GM19372 (cell line): ENCODE data around the gene ST6GALNAC3.
A peak's percentile ranks its signal among the peaks of the same experiment; 100 is the strongest.

ENCODE experiments used
- ATAC-seq: cut with Tn5 transposase; IDR thresholded peaks from one replicate; pipeline ENCODE4 v1.9.1; 2021; ENCODE audit warnings: mild to moderate bottlenecking, low read depth, moderate library complexity; ENCODE audit not compliant: unreplicated experiment

ST6GALNAC3 gene

DNA sequence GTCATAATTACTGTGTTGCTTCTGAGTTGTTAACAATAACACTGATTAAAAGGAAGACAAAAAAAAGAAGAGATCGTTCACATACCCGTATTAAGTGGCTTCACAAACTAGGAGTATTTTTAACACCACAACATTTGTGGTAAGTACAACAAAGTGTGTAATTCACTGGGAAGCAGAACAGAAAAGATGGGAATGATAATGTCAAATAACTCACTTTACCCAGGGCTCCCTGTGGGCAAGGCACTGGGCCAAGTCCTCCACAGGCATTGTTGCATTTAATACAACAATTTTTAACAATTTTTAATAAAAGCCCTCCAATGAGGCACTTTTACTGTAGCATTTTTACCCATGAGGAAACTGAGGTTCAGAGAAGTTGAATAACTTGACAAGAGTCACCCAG is 407.7 kb downstream of the ST6GALNAC3 start:
- no peak for ATAC-seq

DNA sequence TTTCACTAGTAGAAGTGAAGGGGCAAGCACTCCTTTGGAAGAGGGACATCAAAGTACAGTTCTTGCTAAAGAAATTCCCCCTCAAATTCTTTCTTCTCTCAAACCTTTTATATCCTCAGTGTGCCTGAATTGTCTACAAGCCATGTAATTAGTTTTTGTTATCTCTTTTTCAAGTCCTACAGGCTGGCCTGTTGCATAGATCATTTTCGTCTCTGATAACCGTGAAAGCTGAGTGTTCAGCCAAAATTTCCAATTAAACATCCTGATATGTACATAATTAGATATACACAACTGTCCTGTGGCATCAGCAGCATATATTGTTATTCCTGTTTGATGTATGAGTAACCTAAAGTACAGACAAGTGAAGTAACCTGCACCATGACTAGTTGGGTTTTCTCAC is 417.2 kb downstream of the ST6GALNAC3 start:
- no peak for ATAC-seq

DNA sequence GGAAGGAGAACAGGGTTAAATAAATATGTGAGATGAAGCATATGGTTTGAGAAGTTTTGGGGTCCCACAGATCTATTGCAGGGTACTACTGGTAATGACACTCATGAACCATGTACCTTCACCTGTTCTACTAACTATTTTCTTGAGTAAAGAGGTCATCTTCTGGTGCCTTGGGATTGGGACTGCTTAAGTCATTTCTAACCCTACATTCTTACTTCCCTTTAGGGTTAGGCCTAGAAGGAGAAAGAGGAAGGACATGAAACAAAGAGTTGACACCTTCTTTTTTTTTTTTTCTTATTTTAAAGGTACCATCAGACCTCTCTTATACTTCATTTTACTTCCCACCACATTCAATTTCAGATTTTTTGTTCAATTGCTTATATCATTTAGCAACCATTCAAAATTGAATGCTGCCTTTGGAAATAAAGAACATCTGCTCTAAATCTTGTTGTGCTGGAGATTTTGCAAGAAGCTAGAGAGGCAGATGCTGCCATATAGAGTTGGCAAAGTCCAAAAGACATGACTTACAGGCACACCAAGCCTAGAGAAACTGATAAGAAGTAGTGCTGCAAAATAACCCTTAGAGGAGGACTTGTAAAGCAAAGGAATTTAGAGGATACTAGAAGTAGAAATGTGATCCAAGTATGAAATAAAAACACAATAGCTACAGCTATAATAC is 418.3 kb downstream of the ST6GALNAC3 start:
- ATAC-seq: no peak

DNA sequence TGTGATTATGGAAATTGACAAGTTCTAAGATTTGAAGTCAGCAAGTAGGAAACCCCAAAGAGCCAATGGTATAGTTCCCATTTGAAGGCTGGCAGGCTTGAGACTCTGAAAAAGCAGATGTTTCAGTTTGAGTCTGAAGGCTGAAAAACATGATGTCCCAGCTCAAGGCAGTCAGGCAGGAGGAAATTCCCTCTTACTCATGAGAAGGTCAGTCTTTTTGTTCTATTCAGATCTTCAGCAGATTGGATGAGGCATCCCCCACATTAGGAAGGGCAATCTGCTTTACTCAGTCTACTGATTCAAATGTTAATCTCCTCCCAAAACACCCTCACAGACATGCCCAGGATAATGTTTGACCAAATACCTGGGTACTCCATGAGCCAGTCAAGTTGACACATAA is 420.3 kb downstream of the ST6GALNAC3 start:
- peak; percentile 79 for ATAC-seq

DNA sequence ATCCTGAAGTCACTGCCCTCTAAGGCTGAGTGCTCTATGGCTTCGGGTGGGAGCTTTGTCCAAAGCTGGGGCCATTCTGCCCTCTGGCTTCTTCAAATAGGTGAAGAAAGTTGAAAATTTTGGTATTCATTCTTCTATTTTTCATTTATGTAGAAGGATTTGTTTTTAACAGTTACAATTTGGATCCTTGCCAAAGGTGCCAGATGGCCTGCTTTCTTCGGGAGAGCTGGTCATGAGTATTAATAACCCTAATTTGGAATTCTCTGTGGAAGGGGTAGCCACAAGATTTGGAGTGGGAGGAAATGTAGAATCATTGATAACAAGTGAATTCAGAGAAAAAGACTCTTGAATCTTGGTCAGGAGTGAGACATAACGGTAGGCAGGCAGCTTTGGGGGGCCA is 422.3 kb downstream of the ST6GALNAC3 start:
- ATAC-seq: no peak

DNA sequence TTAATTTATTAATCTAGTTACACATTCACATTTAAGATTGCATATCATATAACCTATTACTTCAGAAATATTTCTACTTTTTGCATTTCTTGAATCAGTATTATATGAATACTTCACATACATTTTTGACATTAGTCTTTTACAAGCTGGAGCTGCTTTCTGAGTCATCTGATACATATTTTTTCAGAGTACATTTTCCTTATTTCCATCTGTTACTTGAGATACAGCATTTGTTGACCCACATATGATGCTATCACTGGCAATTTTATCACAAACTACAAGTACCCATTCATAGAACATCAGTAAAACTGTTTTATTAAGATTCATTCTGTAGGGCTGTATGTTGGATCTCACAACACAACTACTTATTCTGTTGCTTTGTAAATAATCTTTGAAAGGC is 425.6 kb downstream of the ST6GALNAC3 start:
- ATAC-seq: no peak

DNA sequence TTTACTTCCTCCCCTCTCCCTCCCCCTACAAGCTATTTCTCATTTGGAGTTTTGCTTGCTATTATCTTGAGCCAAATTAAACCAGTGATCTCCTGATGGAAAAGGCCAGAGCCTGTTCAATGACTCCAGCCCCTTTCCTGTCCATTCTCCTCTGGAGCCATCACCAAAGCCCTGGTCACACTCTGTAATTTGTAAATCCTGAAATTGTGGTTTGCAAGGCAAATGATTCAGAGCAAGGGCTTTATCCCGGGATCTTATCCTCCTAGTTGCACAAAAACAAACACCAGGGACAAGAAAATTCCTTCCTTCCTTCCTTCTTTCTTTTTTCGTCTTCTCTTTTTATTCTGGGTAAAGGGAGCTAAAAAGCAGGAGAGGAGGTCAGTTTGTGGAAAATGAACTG is 426.6 kb downstream of the ST6GALNAC3 start:
- ATAC-seq: no peak

DNA sequence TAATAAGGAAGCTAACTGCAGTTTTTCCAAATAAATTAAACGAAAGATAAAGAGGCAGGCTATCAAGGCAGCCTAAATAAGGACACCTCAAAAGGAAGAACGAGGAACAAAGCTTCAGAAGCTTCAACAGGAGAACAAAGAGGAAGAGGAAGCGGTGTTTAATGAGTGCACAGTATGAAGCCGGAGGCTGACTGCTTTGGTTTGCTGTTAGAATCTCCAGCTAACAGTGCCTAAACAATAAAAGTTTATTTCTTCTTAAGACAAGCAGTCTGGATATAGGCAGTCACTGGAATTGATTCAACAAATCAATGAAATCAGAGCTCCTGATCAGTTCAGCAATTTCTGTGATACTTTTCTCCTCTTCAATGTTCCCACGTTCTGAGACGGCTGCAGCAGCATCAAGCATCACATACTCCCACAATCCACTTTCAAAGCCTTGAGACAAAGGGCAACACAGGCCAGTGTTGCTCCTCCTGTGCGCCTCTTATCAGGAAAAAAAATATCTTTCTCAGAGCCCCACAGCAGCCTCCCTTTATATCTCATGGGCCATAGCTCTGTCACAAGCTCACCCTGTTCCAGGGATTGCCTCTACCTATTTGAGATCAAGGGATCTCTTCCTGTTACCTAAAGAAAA is 427.2 kb downstream of the ST6GALNAC3 start:
- no peak for ATAC-seq

DNA sequence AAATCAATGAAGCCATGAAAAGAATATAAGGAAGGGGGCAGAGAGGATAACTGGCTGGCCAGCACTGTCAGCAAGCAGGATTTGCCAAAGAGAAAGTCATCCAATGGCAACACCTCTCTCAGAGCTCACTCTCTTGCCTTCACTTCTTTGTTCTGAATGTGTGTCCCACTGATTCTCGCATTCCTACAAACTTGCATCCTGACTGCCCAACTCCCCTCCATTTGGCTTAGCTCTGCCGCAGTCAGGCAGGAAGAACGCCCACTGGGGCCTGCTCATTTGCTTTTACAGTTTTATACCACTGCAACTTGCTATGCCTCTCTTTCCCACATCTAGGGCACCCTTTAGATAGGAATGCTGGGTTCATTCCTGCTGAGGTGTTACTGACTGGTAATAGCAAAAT is 428.6 kb downstream of the ST6GALNAC3 start:
- ATAC-seq: no peak

DNA sequence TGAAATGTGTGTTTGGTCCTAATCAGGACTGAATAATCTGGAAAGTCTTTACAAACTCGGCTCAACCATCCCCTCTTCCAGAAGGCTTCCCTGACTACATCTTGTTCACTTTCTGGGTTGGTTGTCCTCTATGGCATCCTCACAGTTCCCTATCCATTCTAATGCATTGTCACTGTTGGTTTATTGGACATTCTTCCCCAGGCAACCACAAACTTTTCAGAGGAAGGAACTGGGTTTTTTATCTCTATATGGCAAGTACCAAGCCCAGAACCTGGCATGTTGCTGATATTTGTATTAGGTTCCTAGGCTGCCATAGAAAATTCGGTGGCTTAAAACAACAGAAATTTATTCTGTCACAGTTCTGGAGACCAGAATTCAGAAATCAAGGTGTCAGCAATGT is 429.2 kb downstream of the ST6GALNAC3 start:
- no peak for ATAC-seq

DNA sequence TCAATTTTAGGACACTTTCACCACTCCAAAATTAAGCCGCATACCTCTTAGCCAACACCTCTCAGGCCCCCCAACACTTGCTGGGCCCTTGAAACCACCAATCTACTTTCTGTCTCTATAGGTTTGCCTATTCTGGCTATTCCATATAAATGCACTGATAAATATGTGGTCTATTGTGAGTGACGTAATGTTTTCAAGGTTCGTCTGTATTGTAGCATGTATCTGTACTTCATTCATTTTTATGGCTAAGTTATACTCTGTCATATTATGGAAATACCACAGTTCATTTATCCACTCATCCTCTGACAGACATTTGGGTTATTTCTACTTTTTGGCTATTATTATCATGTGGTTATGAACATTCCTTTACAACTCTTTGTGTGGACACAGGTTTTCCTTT is 432.8 kb downstream of the ST6GALNAC3 start:
- no peak for ATAC-seq

DNA sequence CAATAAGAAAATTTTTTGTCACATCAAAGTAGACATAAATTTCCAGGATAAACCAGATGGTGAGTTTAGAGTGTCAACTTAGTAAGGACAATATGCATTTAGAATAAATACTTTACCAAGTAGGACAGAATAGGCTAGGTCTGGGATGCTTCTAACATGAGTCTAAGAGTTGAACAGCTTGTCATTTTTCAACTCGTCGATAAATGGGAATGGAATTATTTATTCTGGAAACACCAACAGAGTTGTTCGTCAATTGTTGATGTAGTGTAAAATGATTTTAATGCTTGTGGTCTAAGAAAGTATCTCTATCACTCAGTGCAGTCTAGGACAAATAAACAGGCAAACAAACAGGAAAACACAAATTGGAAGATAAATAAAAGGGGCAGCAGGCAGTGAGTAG is 434.3 kb downstream of the ST6GALNAC3 start:
- ATAC-seq: no peak

DNA sequence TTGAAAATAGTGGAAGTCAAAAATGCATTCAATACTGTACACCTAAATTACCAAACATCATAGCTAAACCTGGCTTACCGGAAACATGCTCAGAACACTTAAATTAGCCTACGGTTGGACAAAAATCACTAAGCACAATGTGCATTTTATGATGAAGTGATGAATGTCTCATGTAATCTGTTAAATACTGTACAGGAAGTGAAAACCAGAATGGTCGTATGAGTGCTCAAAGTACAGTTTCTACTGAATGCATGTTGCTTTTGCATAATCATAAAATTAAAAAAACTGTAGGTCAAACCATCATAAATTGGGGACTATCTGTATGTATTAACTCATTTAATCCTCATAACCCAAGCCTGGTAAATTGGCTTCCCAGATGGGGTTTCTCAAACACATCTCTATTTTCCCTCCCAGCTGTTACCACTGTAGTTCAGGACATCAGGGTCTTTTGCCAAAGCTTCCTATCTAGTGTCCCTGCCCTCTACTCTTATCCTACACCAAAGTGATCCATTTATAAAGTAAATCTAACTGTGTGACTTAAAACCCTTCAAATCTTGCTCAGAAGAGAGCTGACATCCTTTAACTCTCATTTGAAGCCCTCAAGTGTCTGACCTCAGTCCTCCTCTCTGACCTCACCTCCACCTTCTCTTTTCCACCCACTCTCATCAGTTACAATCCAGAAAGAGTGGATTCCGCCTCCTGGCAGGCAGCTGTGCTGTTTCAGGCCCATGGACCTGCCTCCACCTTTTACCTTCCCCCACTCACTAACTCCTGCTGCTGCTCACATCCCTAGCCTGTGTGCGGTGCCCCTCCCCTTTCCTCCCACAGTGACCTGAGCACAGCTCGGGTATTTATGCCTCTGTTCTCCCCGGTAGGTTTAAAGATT is 436.4 kb downstream of the ST6GALNAC3 start:
- no peak for ATAC-seq

DNA sequence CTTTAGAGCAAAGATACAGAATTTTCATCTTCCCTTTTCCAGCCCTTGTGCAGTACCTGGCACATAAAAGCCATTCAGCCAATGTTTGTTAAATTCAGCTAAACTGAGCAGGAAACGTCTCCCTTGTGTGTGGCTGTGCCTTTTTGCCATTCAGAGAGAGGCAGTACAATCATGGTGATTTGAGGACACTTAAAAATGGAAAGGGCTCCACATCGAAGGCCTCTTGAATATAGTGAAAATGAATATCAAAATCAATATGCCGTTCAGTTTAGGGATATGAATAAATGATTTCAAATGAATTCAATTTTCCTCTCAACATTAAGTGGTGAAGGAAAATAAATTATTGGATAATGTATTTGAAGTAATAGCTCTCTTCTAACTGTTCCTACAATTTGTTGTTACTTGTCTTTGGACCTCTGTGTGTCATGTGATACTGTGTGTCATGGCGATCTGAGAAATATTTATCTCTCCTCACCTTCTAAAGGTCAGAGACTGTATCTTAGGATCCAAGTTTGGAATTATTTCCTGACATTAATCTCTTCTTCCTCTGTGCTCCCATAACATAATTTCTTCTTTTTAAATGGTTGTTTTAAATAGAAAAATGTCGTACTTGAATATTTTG is 437.1 kb downstream of the ST6GALNAC3 start:
- ATAC-seq: no peak

DNA sequence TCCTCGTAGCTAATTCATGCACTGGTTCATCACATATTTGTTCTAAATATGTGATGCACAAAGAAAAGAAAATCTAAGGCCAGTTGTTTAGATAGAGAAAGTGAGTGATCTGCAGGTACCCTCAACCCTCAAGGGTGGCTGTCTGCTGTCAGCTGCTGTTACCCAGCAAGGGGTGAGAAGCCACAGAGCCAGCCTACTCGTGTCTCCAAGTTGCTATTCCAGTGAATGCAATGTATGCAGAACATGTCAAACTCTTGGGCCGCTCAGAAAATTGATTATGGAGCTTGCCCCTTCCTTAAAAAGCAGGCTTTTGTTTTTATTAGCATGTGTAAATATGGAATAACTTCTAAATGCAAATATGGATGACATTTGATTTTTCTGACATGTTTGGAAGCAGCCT is 456.4 kb downstream of the ST6GALNAC3 start:
- ATAC-seq: no peak

DNA sequence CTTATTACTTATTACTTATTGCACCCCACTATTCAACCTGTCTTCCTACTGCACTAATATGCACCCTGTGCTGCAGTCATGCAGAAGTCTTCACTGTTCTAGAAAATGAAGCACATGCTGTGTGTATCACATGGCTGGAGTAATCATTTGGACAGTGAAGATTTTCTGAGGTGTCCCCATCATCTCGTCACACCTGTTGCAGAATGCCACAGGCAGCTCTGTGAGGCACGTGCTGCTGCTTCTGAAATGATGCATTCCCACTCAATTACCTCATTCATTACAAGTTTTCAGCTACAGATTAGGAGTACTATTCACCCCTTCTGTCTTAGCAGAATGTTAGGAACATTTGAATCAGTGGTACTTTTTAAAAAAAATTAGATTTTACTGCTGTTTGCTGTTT is 467.1 kb downstream of the ST6GALNAC3 start:
- no peak for ATAC-seq

DNA sequence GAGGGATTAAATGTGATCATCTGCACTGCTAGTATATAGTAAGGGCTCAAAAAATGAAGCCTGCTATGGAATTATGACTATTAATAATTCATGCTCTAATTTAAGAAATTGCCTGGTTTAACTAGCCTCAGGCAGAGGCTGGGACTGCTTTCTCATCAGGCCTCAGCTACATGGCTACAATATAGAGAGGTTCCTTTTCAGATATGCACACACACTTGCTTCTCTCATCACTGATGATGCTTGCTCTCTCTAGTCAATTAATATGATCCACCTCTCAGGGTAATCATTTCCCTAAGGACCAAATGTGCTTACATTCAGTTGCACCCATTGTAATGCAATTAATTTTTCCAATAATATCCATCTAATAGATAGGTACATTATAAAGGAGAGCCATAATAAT is 467.8 kb downstream of the ST6GALNAC3 start:
- no peak for ATAC-seq

DNA sequence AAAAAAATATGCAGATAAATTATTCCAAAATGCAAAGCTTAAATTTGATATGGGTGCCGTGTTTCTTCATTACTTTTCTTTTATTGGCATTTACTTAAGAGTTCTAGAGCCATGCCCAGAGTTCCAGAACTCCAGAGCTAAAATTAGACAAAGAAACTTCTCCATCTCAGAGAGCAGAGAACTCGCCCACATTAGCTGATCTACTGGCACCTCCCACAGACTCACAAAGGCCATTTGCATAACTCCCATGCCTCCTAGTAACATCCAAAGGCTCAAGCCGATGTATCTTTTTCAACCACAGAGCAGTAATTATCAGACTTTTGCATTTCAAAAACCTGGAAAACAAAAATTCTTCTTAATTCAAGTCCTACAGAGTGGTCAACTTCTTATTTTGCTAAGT is 468.9 kb downstream of the ST6GALNAC3 start:
- no peak for ATAC-seq

DNA sequence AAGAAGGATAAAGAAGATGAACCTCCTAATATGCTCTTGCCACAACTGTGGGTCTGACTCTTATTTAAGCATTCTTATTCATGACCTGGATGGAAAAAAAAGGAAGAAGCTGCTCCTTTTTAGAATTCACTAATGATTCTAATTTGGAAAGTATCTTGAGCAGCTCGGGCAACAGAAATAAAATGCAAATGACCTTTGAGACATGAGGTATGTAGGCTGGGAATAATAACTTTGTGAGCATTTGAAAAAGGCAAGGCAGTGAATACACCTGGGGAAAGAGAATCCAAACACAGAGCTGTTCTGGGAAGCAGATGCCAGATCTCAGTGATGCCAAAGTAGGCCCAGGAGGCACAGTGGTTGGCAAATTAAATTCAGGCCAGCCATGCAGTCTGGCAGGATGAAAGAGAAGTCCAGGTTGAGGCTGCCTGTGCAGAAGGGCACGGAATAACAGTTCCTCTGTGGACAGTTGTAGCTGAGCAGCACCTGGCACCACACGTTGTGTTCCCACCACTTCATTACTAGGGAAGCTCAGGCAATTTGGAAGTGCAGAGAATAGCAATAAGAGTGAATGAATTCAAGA is 471.9 kb downstream of the ST6GALNAC3 start:
- ATAC-seq: no peak

DNA sequence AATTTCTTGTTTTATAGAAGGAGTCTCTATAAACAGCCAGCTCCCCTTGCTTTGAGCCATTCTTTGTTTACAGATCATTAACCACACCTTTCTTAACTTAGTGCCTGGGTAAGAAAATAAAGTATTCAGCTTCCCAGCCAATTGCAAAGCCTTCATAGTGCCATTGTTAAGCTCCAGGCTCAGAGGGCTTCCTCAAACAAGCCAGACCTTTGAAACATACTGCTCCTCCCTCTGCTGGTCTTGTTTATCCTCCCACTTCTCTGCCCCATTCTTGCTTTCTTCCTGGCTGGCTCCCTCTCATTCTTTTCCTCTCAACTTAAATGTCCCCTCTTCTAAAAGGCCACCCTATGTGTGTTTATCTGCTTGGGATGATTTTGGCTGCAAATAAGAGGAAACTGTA is 473.4 kb downstream of the ST6GALNAC3 start:
- no peak for ATAC-seq
